HepG2 (cell line): ENCODE results near the gene GRIP1. TPM values are rescaled to one million over a fixed set of nuclear protein-coding genes. Genes with fewer than 3 reads are reported as not detected.

Source experiments
- ATAC-seq: fragments of 200-7000 bp; cut with Tn5 transposase; 3 replicates; pipeline ENCODE4 v1.9.1; 2020; ENCODE audit warnings: mild to moderate bottlenecking, moderate library complexity
- BruUV-seq: library from RNA; stranded (reverse); fragments of 400-500 nt; replicated peaks from 2 replicates; lab custom pipeline; 2021; lab: Mats Ljungman, UMichigan
- CTCF ChIA-PET: fragments of 300-600 bp; formaldehyde crosslinking; extraction: SDS; loops from one replicate; lab custom pipeline; 2021; ENCODE audit warnings: low total read pairs, inconsistent platforms, low intra/inter-chr PET ratio; lab: Yijun Ruan, JAX
- POLR2A ChIA-PET: fragments of 350-600 bp; sonication (Branson Sonifier 250); formaldehyde crosslinking; loops from one replicate; lab custom pipeline; 2020; ENCODE audit warnings: antibody characterized with exemption, inconsistent platforms; lab: Yijun Ruan, JAX
- DNase-seq: peaks from one replicate; pipeline ENCODE4 v3.0.0-alpha.2; 2015; ENCODE audit warnings: low spot score
- FAIRE-seq: peaks from 3 replicates; lab custom pipeline; 2011; peaks lifted over from hg19 to GRCh38; lab: Jason Lieb, UNC
- H2AFZ ChIP-seq: one replicate; pipeline ENCODE4 v1.6.1; 2011; ENCODE audit warnings: low read length, inconsistent platforms
- H3K27ac ChIP-seq: fragments of 300-600 bp; 3 replicates; pipeline ENCODE4 v1.8.0; 2011; ENCODE audit warnings: mixed run types, mild to moderate bottlenecking, mixed read lengths, low read length, inconsistent platforms; ENCODE audit not compliant: insufficient read depth; ENCODE audit errors: extremely low read length
- H3K27me3 ChIP-seq, 2 experiments: fragments of 200-600 bp in 1 of 2; 2 replicates in 1 of 2; 3 replicates in 1 of 2; pipeline versions ENCODE4 v1.6.0 to v1.8.0; 2011; ENCODE audit warnings: low read length in 2 of 2, mild to moderate bottlenecking in 2 of 2, moderate library complexity in 2 of 2, inconsistent platforms in 1 of 2; ENCODE audit not compliant: insufficient read depth in 2 of 2, control insufficient read depth in 1 of 2
- H3K36me3 ChIP-seq, 2 experiments: fragments of 200-600 bp in 1 of 2; replicated peaks in 1 of 2; 2 replicates in 1 of 2; 3 replicates in 1 of 2; pipeline versions ENCODE4 v1.5.1 to v1.8.0; 2011; ENCODE audit warnings: low read length in 2 of 2, inconsistent platforms in 1 of 2; ENCODE audit not compliant: insufficient read depth in 2 of 2, control insufficient read depth in 1 of 2
- H3K4me1 ChIP-seq: 2 replicates; pipeline ENCODE4 v1.5.1; 2012; ENCODE audit warnings: low read length, inconsistent platforms; ENCODE audit not compliant: insufficient read depth
- H3K4me2 ChIP-seq: 2 replicates; pipeline ENCODE4 v1.6.0; 2011; ENCODE audit warnings: low read depth, low read length, inconsistent platforms
- H3K4me3 ChIP-seq, 3 experiments: fragments of 200-600 bp in 1 of 3; sonication (generic), shearing (Covaris generic) in 1 of 3; replicated peaks in 1 of 3; 2 replicates each; pipeline ENCODE4 v1.5.1; 2011 to 2016; ENCODE audit warnings: low read length in 3 of 3, inconsistent platforms in 2 of 3, low read depth in 2 of 3, mild to moderate bottlenecking in 2 of 3, control low read depth in 1 of 3, mixed read lengths in 1 of 3; ENCODE audit not compliant: insufficient read depth in 1 of 3
- H3K79me2 ChIP-seq: one replicate; pipeline ENCODE4 v1.6.1; 2011; ENCODE audit warnings: low read length, inconsistent platforms; ENCODE audit not compliant: insufficient read depth
- H3K9ac ChIP-seq: 2 replicates; pipeline ENCODE4 v1.6.0; 2011; ENCODE audit warnings: mild to moderate bottlenecking, low read depth, low read length, inconsistent platforms; ENCODE audit not compliant: insufficient read depth
- H3K9me3 ChIP-seq: 2 replicates; pipeline ENCODE4 v1.5.1; 2012; ENCODE audit warnings: mild to moderate bottlenecking, low read length
- H4K20me1 ChIP-seq: 2 replicates; pipeline ENCODE4 v1.6.0; 2011; ENCODE audit warnings: inconsistent platforms, mild to moderate bottlenecking, low read length, moderate library complexity; ENCODE audit not compliant: insufficient read depth
- ATF7-NPFF ChIP-seq: sonication (generic); formaldehyde crosslinking; IDR thresholded peaks from 2 replicates; pipeline ENCODE4 v1.8.1; 2023; ENCODE audit warnings: mild to moderate bottlenecking, low read depth, missing genetic modification reagents, moderate library complexity
- CHD2 ChIP-seq: IDR thresholded peaks from 2 replicates; pipeline ENCODE4 v1.6.1; 2011; ENCODE audit warnings: low read depth, low read length, improper control_type of control experiment
- GATA4 ChIP-seq: sonication (generic); IDR thresholded peaks from 2 replicates; pipeline ENCODE4 v1.6.1; 2016; ENCODE audit warnings: antibody characterized with exemption, low read depth, borderline replicate concordance
- GPBP1L1 ChIP-seq: sonication (generic); formaldehyde crosslinking; IDR thresholded peaks from 2 replicates; pipeline ENCODE4 v1.5.0; 2020; ENCODE audit warnings: mild to moderate bottlenecking, missing genetic modification reagents
- IKZF4 ChIP-seq: sonication (generic); formaldehyde crosslinking; IDR thresholded peaks from 2 replicates; pipeline ENCODE4 v1.5.1; 2020; ENCODE audit warnings: borderline replicate concordance, mild to moderate bottlenecking, low read depth, missing genetic modification reagents; ENCODE audit errors: not compliant biosample characterization
- NBN ChIP-seq: fragments of 450-650 bp; conservative IDR thresholded peaks from 2 replicates; pipeline ENCODE4 v1.6.1; 2017
- NCOA2 ChIP-seq: sonication (generic); formaldehyde crosslinking; IDR thresholded peaks from 2 replicates; pipeline ENCODE4 v1.8.0; 2022; ENCODE audit warnings: inconsistent platforms
- POGZ ChIP-seq: sonication (generic); formaldehyde crosslinking; IDR thresholded peaks from 2 replicates; pipeline ENCODE4 v1.4.0; 2020; ENCODE audit warnings: mild to moderate bottlenecking, missing genetic modification reagents
- SETDB1 ChIP-seq: sonication (generic); formaldehyde crosslinking; IDR thresholded peaks from 2 replicates; pipeline ENCODE4 v1.5.1; 2020; ENCODE audit warnings: missing genetic modification reagents, mild to moderate bottlenecking, borderline replicate concordance
- ZBTB21 ChIP-seq: sonication (generic); formaldehyde crosslinking; IDR thresholded peaks from 2 replicates; pipeline ENCODE4 v1.4.0; 2020; ENCODE audit warnings: missing genetic modification reagents
- ZC3H13 ChIP-seq: sonication (generic); formaldehyde crosslinking; IDR thresholded peaks from 2 replicates; pipeline ENCODE4 v1.8.1; 2023; ENCODE audit warnings: mild to moderate bottlenecking, missing genetic modification reagents, moderate library complexity
- ZNF10 ChIP-seq: sonication (generic); formaldehyde crosslinking; IDR thresholded peaks from 2 replicates; pipeline ENCODE4 v1.4.0; 2020; ENCODE audit warnings: mild to moderate bottlenecking, low read depth, missing genetic modification reagents, borderline replicate concordance
- ZNF317 ChIP-seq: sonication (generic); formaldehyde crosslinking; IDR thresholded peaks from 2 replicates; pipeline ENCODE4 v1.5.0; 2020; ENCODE audit warnings: mild to moderate bottlenecking, missing genetic modification reagents
- ZNF354B ChIP-seq: sonication (generic); formaldehyde crosslinking; IDR thresholded peaks from 2 replicates; pipeline ENCODE4 v1.8.0; 2022; ENCODE audit warnings: mild to moderate bottlenecking, missing genetic modification reagents
- ZNF670 ChIP-seq: sonication (generic); formaldehyde crosslinking; IDR thresholded peaks from 2 replicates; pipeline ENCODE4 v1.8.0; 2022; ENCODE audit warnings: mild to moderate bottlenecking, missing genetic modification reagents, borderline replicate concordance
- ZNF776 ChIP-seq: sonication (generic); formaldehyde crosslinking; IDR thresholded peaks from 2 replicates; pipeline ENCODE4 v1.4.0; 2020; ENCODE audit warnings: mild to moderate bottlenecking, missing genetic modification reagents
- ZSCAN12 ChIP-seq: sonication (generic); formaldehyde crosslinking; IDR thresholded peaks from 2 replicates; pipeline ENCODE4 v1.9.0; 2021; ENCODE audit warnings: mild to moderate bottlenecking, missing genetic modification reagents
- WGBS: methylation state at CpG from one replicate; pipeline ENCODE4 v1.1.6; 2017; ENCODE audit warnings: low lambda C conversion rate; 5-methylcytosine and 5-hydroxymethylcytosine counted together
- in situ Hi-C: cut with HindIII; loops from 2 replicates; pipeline ENCODE4 v1.10.0; 2017; ENCODE audit warnings: low pct_unique_long_range_greater_than_20kb; ENCODE audit not compliant: extremely low pct_ligation_motif_present
- intact Hi-C: fragments of 100-400 bp; cut with micrococcal nuclease; formaldehyde crosslinking; loops from one replicate; pipeline ENCODE4 v1.10.0; 2022; ENCODE audit not compliant: unreplicated experiment
- polyA plus RNA-seq, 8 experiments: library from polyadenylated mRNA; depleted of rRNA in 3 of 8; stranded (reverse) in 7 of 8; unstranded in 1 of 8; fragments of >200 nt; fragmentation: Illumina TruSeq in 4 of 8; extraction: Trizol in 4 of 8; gene quantifications; 2 replicates each; pipeline versions ENCODE4 v1.2.1 to v1.2.3, GENCODE V29; 2011 to 2016; ENCODE audit warnings: low read depth in 4 of 8, missing spikeins in 1 of 8, mixed read lengths in 1 of 8; ENCODE audit not compliant: insufficient read depth in 1 of 8
- total RNA-seq, 5 experiments: library from RNA; depleted of rRNA; stranded (reverse); fragments of >200 nt; fragmentation: Illumina TruSeq; extraction: Trizol; gene quantifications; 2 replicates each; pipeline ENCODE4 v1.2.3, GENCODE V29; 2016; ENCODE audit warnings: low read depth in 1 of 5
- TF ChIP-seq, protein P1 (sequence below): sonication (generic); formaldehyde crosslinking; IDR thresholded peaks from 2 replicates; pipeline ENCODE4 v1.4.0; 2020; ENCODE audit warnings: missing genetic modification reagents

GRIP1 gene
- total and polyA plus RNA-seq, 2 of the 13 experiments (the other 11 are each of a cell fraction or from before 2014, with no cell fraction given) = not detected

- H3K79me2 ChIP-seq = no peaks in the 10 kb centered on the region
- H3K27me3 ChIP-seq = no peaks in the 10 kb centered on the region; a peak in 2 of 5 replicates
- no peaks in the 10 kb centered on the region for H3K4me1 ChIP-seq
- in situ Hi-C loops (no loop called here), intact Hi-C loops (no loop called here)
- WGBS = 0% methylated on average over 2 of the region's 2 CpGs
- DNase-seq (no peak), FAIRE-seq (no peak), ATAC-seq (no peak)
- POLR2A ChIA-PET = no interaction called here
- no peak overlapping the region for H3K9ac ChIP-seq
- no peak overlapping the region for H2AFZ ChIP-seq
- no peaks in the 10 kb centered on the region for H4K20me1 ChIP-seq
- H3K4me2 ChIP-seq = no peak overlapping the region
- H3K4me3 ChIP-seq = no peak overlapping the region
- TF ChIP-seq ZNF670 (CRISPR knock-in tag) = no peak
- TF ChIP-seq ZC3H13 (CRISPR knock-in tag) = no peak
- TF ChIP-seq NCOA2 = no peak
- TF ChIP-seq POGZ (CRISPR knock-in tag) = no peak
- TF ChIP-seq SETDB1 (CRISPR knock-in tag) = no peak
- TF ChIP-seq GATA4 = no peak
- no peak for TF ChIP-seq GPBP1L1 (CRISPR knock-in tag)
- TF ChIP-seq IKZF4 = no peak
- TF ChIP-seq ZNF354B = no peak
- TF ChIP-seq, protein P1, sequence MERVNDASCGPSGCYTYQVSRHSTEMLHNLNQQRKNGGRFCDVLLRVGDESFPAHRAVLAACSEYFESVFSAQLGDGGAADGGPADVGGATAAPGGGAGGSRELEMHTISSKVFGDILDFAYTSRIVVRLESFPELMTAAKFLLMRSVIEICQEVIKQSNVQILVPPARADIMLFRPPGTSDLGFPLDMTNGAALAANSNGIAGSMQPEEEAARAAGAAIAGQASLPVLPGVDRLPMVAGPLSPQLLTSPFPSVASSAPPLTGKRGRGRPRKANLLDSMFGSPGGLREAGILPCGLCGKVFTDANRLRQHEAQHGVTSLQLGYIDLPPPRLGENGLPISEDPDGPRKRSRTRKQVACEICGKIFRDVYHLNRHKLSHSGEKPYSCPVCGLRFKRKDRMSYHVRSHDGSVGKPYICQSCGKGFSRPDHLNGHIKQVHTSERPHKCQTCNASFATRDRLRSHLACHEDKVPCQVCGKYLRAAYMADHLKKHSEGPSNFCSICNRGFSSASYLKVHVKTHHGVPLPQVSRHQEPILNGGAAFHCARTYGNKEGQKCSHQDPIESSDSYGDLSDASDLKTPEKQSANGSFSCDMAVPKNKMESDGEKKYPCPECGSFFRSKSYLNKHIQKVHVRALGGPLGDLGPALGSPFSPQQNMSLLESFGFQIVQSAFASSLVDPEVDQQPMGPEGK (CRISPR knock-in tag) = no peak
- TF ChIP-seq ATF7-NPFF (CRISPR knock-in tag) = no peak
- TF ChIP-seq ZSCAN12 (CRISPR knock-in tag) = no peak
- no peak for TF ChIP-seq CHD2
- TF ChIP-seq ZNF776 = no peak
- no peak for TF ChIP-seq ZBTB21
- TF ChIP-seq ZNF10 (CRISPR knock-in tag) = no peak
- TF ChIP-seq ZNF317 (CRISPR knock-in tag) = no peak
- TF ChIP-seq NBN = no peak
- no peaks in the 10 kb centered on the region for H3K36me3 ChIP-seq
- H3K27ac ChIP-seq = no peak overlapping the region
- no TSS peak for BruUV-seq
- no peaks in the 10 kb centered on the region for H3K9me3 ChIP-seq
- CTCF ChIA-PET = no interaction called here
Observed at GRCh38 chr12:66388517-66388916, 290.4 kb downstream of the GRIP1 start.
